GM12878 (cell line): ENCODE measurements around the gene SLX4IP. TPM values are rescaled to one million over a fixed set of nuclear protein-coding genes. Genes with fewer than 3 reads are reported as not detected.

Experiments
- BMI1 ChIP-seq: fragments of 450-650 bp; IDR thresholded peaks from 2 replicates; pipeline ENCODE4 v1.6.1; 2016; ENCODE audit warnings: mild to moderate bottlenecking, moderate library complexity, borderline replicate concordance
- CUX1 ChIP-seq: IDR thresholded peaks from 2 replicates; pipeline ENCODE4 v1.6.1; 2012; ENCODE audit warnings: improper control_type of control experiment, low read depth, low read length; ENCODE audit not compliant: insufficient replicate concordance
- NKRF ChIP-seq: fragments of 450-650 bp; conservative IDR thresholded peaks from 2 replicates; pipeline ENCODE4 v1.6.1; 2017; ENCODE audit warnings: mild to moderate bottlenecking, moderate library complexity
- NR2C2 ChIP-seq: IDR thresholded peaks from 2 replicates; pipeline ENCODE4 v1.6.1; 2011; ENCODE audit warnings: borderline replicate concordance, low read depth; ENCODE audit not compliant: control insufficient read depth, insufficient read length
- SPI1 ChIP-seq: IDR thresholded peaks from 2 replicates; pipeline ENCODE4 v1.6.1; 2011; ENCODE audit warnings: low read depth, mild to moderate bottlenecking, low read length, moderate library complexity, borderline replicate concordance; ENCODE audit not compliant: insufficient read depth
- ZBTB4 ChIP-seq: fragments of 450-650 bp; formaldehyde crosslinking; IDR thresholded peaks from 2 replicates; pipeline ENCODE4 v1.4.0; 2022; ENCODE audit warnings: mild to moderate bottlenecking, moderate library complexity
- ZZZ3 ChIP-seq: IDR thresholded peaks from 2 replicates; pipeline ENCODE4 v1.6.1; 2011; ENCODE audit warnings: low read depth; ENCODE audit not compliant: control insufficient read depth, insufficient read length
- polyA plus RNA-seq, 11 experiments: library from polyadenylated mRNA; depleted of rRNA in 4 of 11; unstranded in 6 of 11; stranded (reverse) in 5 of 11; fragments of >200 nt; fragmentation: Nextera tagmentation in 4 of 11; fragmentation: Illumina TruSeq in 1 of 11; extraction: Ambion mirVana in 4 of 11; extraction: Trizol in 1 of 11; gene quantifications; 1 replicate in 1 of 11; 2 replicates in 10 of 11; pipeline versions ENCODE4 v1.2.1 to v1.2.3, GENCODE V29; 2011 to 2016; ENCODE audit warnings: inconsistent platforms in 2 of 11, missing spikeins in 2 of 11, low read depth in 1 of 11
- total RNA-seq, 4 experiments: library from RNA; depleted of rRNA in 3 of 4; stranded (reverse); fragments of >200 nt in 3 of 4; fragmentation: Illumina TruSeq in 1 of 4; extraction: Trizol in 1 of 4; gene quantifications; 2 replicates each; pipeline versions ENCODE4 v1.2.1 to v1.2.3, GENCODE V29; 2013 to 2021

Gene SLX4IP
- total and polyA plus RNA-seq, 10 of the 15 experiments (the other 5 are each of a cell fraction or from before 2014, with no cell fraction given), result 2.2 to 11.0 (median 6.3) TPM

GRCh38 chr20:10385850-10386544, 49.1 kb upstream of the SLX4IP start (continued):
- TF ChIP-seq CUX1, result no peak
- TF ChIP-seq SPI1, result no peak
- TF ChIP-seq ZZZ3, result no peak
- TF ChIP-seq BMI1, result no peak
- TF ChIP-seq NR2C2, result no peak
- no peak for TF ChIP-seq NKRF
- TF ChIP-seq ZBTB4 (CRISPR knock-in tag), result no peak
